GM19452 (cell line): ENCODE measurements around the gene ITGB5.

Experiments used
- ATAC-seq: cut with Tn5 transposase; IDR thresholded peaks from one replicate; pipeline ENCODE4 v1.9.1; 2021; ENCODE audit not compliant: unreplicated experiment

The ITGB5 gene

GRCh38 chr3:124817079-124817478 lies 70.1 kb downstream of the ITGB5 start:
- no peak for ATAC-seq

GRCh38 chr3:124816206-124816605 lies 71.0 kb downstream of the ITGB5 start:
- no peak for ATAC-seq

GRCh38 chr3:124815781-124816180 lies 71.4 kb downstream of the ITGB5 start:
- no peak for ATAC-seq

- ATAC-seq = no peak
These were observed 72.3 kb downstream of the ITGB5 start for GRCh38 chr3:124814620-124815421.

GRCh38 chr3:124813541-124813940 lies 73.6 kb downstream of the ITGB5 start:
- ATAC-seq = no peak

- no peak for ATAC-seq
These were observed 74.6 kb downstream of the ITGB5 start for GRCh38 chr3:124812291-124813265.

- ATAC-seq = no peak
These were observed 75.7 kb downstream of the ITGB5 start for GRCh38 chr3:124811436-124811835.

- no peak for ATAC-seq
These were observed 76.2 kb downstream of the ITGB5 start for GRCh38 chr3:124810970-124811369.

- ATAC-seq = no peak
These were observed 78.1 kb downstream of the ITGB5 start for GRCh38 chr3:124809039-124809438.

- ATAC-seq = no peak
These were observed 81.5 kb downstream of the ITGB5 start for GRCh38 chr3:124805671-124806070.

GRCh38 chr3:124804875-124805274 lies 82.3 kb downstream of the ITGB5 start:
- ATAC-seq = no peak

GRCh38 chr3:124802702-124803101 lies 84.5 kb downstream of the ITGB5 start:
- no peak for ATAC-seq

GRCh38 chr3:124802061-124802698 lies 85.0 kb downstream of the ITGB5 start:
- ATAC-seq = no peak

GRCh38 chr3:124800511-124801258 lies 86.5 kb downstream of the ITGB5 start:
- no peak for ATAC-seq

- no peak for ATAC-seq
These were observed 87.1 kb downstream of the ITGB5 start for GRCh38 chr3:124800076-124800475.

- ATAC-seq = no peak
These were observed 87.5 kb downstream of the ITGB5 start for GRCh38 chr3:124799676-124800075.

GRCh38 chr3:124797426-124797945 lies 89.7 kb downstream of the ITGB5 start:
- no peak for ATAC-seq

GRCh38 chr3:124796477-124796876 lies 90.7 kb downstream of the ITGB5 start:
- no peak for ATAC-seq

- ATAC-seq = no peak
These were observed 94.0 kb downstream of the ITGB5 start for GRCh38 chr3:124793054-124793739.
